HG02763 (cell line): Measurements from ENCODE around the gene ZNF580.

Source experiments
- ATAC-seq: cut with Tn5 transposase; IDR thresholded peaks from one replicate; pipeline ENCODE4 v1.9.1; 2021; ENCODE audit warnings: mild to moderate bottlenecking, moderate library complexity; ENCODE audit not compliant: unreplicated experiment

The ZNF580 gene

GRCh38 chr19:55656988-55657747, 16.4 kb downstream of the ZNF580 start:
- no peak for ATAC-seq

GRCh38 chr19:55658846-55659459, 18.2 kb downstream of the ZNF580 start:
- ATAC-seq: no peak

GRCh38 chr19:55659822-55660221, 19.0 kb downstream of the ZNF580 start:
- ATAC-seq: no peak

GRCh38 chr19:55660404-55660803, 19.6 kb downstream of the ZNF580 start:
- ATAC-seq: no peak

GRCh38 chr19:55660991-55661390, 20.2 kb downstream of the ZNF580 start:
- ATAC-seq: no peak

- ATAC-seq: no peak
Observed at GRCh38 chr19:55661826-55662225, 21.0 kb downstream of the ZNF580 start.

- no peak for ATAC-seq
Observed at GRCh38 chr19:55663846-55664536, 23.2 kb downstream of the ZNF580 start.

- ATAC-seq: no peak
Observed at GRCh38 chr19:55666343-55667005, 25.7 kb downstream of the ZNF580 start.

GRCh38 chr19:55667006-55667381, 26.2 kb downstream of the ZNF580 start:
- ATAC-seq: no peak

- ATAC-seq: no peak
Observed at GRCh38 chr19:55667511-55667910, 26.7 kb downstream of the ZNF580 start.

GRCh38 chr19:55667958-55668357, 27.2 kb downstream of the ZNF580 start:
- ATAC-seq: no peak

GRCh38 chr19:55668603-55669348, 28.0 kb downstream of the ZNF580 start:
- no peak for ATAC-seq

GRCh38 chr19:55669418-55670279, 28.8 kb downstream of the ZNF580 start:
- ATAC-seq: no peak

- ATAC-seq: no peak
Observed at GRCh38 chr19:55670280-55671053, 29.7 kb downstream of the ZNF580 start.

- ATAC-seq: no peak
Observed at GRCh38 chr19:55671054-55671378, 30.2 kb downstream of the ZNF580 start.

GRCh38 chr19:55672418-55672817, 31.6 kb downstream of the ZNF580 start:
- no peak for ATAC-seq

GRCh38 chr19:55673465-55673864, 32.7 kb downstream of the ZNF580 start:
- ATAC-seq: no peak

GRCh38 chr19:55673889-55674288, 33.1 kb downstream of the ZNF580 start:
- ATAC-seq: no peak

GRCh38 chr19:55674459-55674840, 33.6 kb downstream of the ZNF580 start:
- ATAC-seq: no peak
